Stimulated activated naive CD8-positive, alpha-beta T cell treated with anti-CD3 and anti-CD28 coated beads, Interleukin-15, Interleukin-2, amounts not matched to agents 100 ng/mL and 50 ng/mL, for 24 hours (primary cell): ENCODE data around the gene APPBP2.

Source experiments
- H3K27ac Mint-ChIP-seq: one replicate; pipeline ENCODE4 v1.8.0; 2021; ENCODE audit warnings: mild to moderate bottlenecking, mixed read lengths
- H3K27me3 Mint-ChIP-seq: one replicate; pipeline ENCODE4 v1.8.0; 2021; ENCODE audit warnings: mixed read lengths
- H3K36me3 Mint-ChIP-seq: one replicate; pipeline ENCODE4 v1.8.0; 2021; ENCODE audit warnings: low read depth, mixed read lengths
- H3K4me1 Mint-ChIP-seq: one replicate; pipeline ENCODE4 v1.8.0; 2021; ENCODE audit warnings: low read depth, mixed read lengths
- H3K4me3 Mint-ChIP-seq: one replicate; pipeline ENCODE4 v1.8.0; 2021; ENCODE audit warnings: mild to moderate bottlenecking, mixed read lengths
- H3K9me3 Mint-ChIP-seq: one replicate; pipeline ENCODE4 v1.8.0; 2021; ENCODE audit warnings: mixed read lengths

Gene APPBP2

DNA sequence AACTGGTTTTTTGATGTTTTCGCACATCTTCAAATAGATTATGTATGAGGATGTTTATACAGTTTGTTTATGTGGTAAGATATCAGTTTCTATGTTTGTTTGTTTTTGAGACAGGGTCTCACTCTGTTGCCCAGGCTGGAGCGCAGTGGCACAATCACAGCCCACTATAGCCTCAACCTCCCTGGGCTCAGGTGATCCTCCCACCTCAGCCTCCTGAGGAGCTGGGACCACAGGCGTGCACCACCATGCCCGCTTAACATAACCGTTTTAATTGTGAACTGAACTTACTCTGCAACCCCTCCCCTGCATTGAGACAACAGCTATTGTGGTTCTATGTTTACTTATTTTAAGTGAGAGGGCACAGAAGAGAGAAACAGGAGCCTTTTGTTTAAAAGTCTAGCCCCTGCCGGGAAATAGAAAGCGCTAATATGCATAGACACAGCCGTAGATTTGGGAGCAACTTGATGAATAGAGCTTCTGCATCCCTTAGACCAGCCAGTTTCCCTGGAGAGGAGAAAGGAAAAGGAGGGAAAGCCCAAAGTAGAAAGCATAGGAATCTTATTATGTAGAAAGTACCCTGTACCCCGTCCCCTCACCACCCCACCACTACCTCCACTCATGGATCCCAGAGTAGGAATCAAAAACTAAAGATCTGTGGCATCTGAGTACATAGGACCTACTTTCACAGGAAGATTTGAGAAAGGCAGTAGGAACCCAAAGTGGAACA is 19.6 kb upstream of the APPBP2 start:
- no peaks in the 10 kb centered on the region for H3K27me3 Mint-ChIP-seq
- H3K36me3 Mint-ChIP-seq, result no peaks in the 10 kb centered on the region
- no peak overlapping the region for H3K27ac Mint-ChIP-seq
- no peak overlapping the region for H3K4me3 Mint-ChIP-seq
- H3K4me1 Mint-ChIP-seq, result no peaks in the 10 kb centered on the region
- H3K9me3 Mint-ChIP-seq, result no peaks in the 10 kb centered on the region

DNA sequence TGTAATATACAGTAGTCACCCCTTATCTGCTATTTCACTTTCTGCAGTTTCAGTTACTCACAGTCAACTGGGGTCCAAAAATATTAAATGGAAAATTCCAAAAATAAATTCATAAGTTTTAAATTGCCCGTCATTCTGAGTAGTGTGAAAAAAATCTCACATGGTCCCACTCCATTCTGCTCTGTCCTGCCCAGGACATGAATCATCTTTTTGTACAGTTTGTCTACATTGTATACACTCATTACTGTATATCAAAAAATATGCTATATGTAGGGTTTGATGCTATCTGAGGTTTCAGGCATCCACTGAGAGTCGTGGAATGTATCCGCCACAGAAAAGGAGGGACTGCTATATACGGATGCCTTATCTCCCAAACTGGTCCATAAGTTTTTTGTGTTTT is 16.0 kb upstream of the APPBP2 start:
- H3K9me3 Mint-ChIP-seq, result no peaks in the 10 kb centered on the region
- H3K36me3 Mint-ChIP-seq, result no peaks in the 10 kb centered on the region
- no peak overlapping the region for H3K4me3 Mint-ChIP-seq
- no peaks in the 10 kb centered on the region for H3K4me1 Mint-ChIP-seq
- H3K27ac Mint-ChIP-seq, result no peak overlapping the region
- no peaks in the 10 kb centered on the region for H3K27me3 Mint-ChIP-seq

DNA sequence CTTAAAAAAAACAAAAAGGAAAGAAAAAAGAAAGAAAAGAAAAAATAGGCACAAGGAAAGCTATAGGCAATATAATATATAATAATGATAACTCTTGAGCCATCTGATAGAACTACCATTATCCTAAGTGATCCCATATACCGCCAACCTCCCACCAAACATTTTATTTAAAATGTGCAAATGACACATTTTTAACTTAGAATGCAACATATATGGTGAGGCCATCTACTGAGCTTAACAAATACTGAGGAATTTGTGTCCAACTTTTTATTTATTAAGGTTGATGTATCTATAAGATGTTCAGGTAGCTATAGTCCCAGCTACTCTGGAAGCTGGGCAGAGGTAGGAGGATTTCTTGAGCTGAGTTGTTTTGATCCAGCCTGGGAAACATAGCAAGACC is 14.4 kb upstream of the APPBP2 start:
- Mint-ChIP-seq H3K4me3 (no peak overlapping the region), H3K4me1 (no peaks in the 10 kb centered on the region), H3K9me3 (no peaks in the 10 kb centered on the region), H3K36me3 (no peaks in the 10 kb centered on the region), H3K27ac (no peak overlapping the region), H3K27me3 (no peaks in the 10 kb centered on the region)

- Mint-ChIP-seq H3K27me3 (no peaks in the 10 kb centered on the region), H3K4me1 (no peaks in the 10 kb centered on the region), H3K36me3 (no peaks in the 10 kb centered on the region), H3K9me3 (no peaks in the 10 kb centered on the region), H3K27ac (no peak overlapping the region), H3K4me3 (no peak overlapping the region)
Observed at GRCh38 chr17:60539807-60540206, 13.8 kb upstream of the APPBP2 start.

DNA sequence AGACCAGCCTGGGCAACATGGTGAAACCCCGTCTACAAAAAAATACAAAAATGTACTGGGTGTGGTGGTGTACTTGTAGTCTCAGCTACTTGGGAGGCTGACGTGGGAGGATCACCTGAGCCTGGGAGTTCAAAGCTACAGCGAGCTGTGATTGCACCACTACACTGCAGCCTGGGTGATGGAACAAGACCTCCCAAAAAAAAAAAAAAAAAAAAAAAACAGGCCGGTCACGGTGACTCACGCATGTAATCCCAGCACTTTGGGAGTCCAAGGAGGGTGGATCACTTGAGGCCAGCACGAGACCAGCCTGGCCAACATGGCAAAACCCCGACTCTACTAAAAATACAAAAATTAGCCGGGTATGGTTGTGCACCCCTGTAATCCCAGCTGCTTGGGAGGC is 12.7 kb upstream of the APPBP2 start:
- Mint-ChIP-seq H3K27ac (no peak overlapping the region), H3K9me3 (no peaks in the 10 kb centered on the region), H3K4me3 (no peak overlapping the region), H3K4me1 (no peaks in the 10 kb centered on the region), H3K36me3 (no peaks in the 10 kb centered on the region), H3K27me3 (no peaks in the 10 kb centered on the region)

- no peak overlapping the region for H3K27ac Mint-ChIP-seq
- H3K36me3 Mint-ChIP-seq, result no peaks in the 10 kb centered on the region
- no peaks in the 10 kb centered on the region for H3K4me1 Mint-ChIP-seq
- no peak overlapping the region for H3K4me3 Mint-ChIP-seq
- no peaks in the 10 kb centered on the region for H3K9me3 Mint-ChIP-seq
- no peaks in the 10 kb centered on the region for H3K27me3 Mint-ChIP-seq
Observed at GRCh38 chr17:60535382-60536279, 9.6 kb upstream of the APPBP2 start.

DNA sequence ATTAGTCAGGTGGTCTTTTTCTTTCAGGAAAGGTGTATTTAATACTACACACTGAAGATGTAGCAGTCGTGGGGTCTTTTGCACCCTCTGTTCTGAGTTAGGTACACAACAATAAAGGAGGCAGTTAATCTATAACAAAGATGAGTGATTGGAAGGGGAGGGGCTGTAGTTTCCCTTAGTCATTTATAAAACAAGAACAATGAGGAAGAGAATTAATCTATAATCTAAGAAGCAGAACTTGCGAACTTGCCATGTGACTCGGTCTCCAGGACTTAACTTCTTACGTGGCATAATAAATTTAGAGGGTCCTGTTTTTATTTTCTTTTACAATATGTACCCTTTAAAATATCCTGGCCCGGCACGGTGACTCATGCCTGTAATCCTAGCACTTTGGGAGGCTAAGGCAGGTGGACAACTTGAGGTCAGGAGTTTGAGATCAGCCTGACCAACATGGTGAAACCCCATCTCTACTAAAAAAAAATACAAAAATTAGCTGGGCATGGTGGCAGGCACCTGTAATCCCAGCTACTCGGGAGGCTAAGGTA is 8.6 kb upstream of the APPBP2 start:
- Mint-ChIP-seq H3K27me3 (no peaks in the 10 kb centered on the region), H3K4me1 (no peaks in the 10 kb centered on the region), H3K9me3 (no peaks in the 10 kb centered on the region), H3K36me3 (no peaks in the 10 kb centered on the region), H3K4me3 (no peak overlapping the region), H3K27ac (no peak overlapping the region)

DNA sequence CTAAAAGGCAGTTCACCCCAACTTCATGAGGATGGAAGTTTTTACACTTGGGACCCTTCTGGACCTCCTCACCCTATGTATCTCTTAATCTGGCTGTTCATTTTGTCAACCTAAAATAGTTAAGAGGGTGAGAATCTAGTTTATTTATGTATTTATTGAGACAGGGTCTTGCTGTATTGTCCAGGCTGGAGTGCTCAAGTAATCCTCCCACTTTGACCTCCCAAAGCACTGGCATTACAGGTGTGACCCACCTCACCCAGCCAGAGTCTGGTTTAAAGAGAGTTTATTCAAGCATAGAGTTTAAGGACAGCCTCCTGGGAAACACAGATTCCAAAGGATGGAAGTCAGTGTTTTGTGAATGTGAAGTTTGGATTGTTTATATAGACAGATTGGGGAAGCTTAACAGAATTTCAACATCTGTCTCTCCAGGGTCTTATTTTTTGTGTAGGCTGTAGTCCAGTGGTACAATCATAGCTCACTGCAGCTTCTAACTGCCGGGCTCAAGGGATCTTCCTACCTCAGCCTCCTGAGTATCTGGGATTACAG is 8.0 kb upstream of the APPBP2 start:
- Mint-ChIP-seq H3K9me3 (no peaks in the 10 kb centered on the region), H3K36me3 (no peaks in the 10 kb centered on the region), H3K4me3 (no peak overlapping the region), H3K27ac (no peak overlapping the region), H3K4me1 (no peaks in the 10 kb centered on the region), H3K27me3 (no peaks in the 10 kb centered on the region)

GRCh38 chr17:60529806-60530205 is 3.8 kb upstream of the APPBP2 start:
- no peaks in the 10 kb centered on the region for H3K9me3 Mint-ChIP-seq
- H3K27me3 Mint-ChIP-seq, result no peaks in the 10 kb centered on the region
- no peak overlapping the region for H3K4me3 Mint-ChIP-seq
- H3K36me3 Mint-ChIP-seq, result no peaks in the 10 kb centered on the region
- peaks cover 15% of the 10 kb centered on the region for H3K4me1 Mint-ChIP-seq
- H3K27ac Mint-ChIP-seq, result no peak overlapping the region

DNA sequence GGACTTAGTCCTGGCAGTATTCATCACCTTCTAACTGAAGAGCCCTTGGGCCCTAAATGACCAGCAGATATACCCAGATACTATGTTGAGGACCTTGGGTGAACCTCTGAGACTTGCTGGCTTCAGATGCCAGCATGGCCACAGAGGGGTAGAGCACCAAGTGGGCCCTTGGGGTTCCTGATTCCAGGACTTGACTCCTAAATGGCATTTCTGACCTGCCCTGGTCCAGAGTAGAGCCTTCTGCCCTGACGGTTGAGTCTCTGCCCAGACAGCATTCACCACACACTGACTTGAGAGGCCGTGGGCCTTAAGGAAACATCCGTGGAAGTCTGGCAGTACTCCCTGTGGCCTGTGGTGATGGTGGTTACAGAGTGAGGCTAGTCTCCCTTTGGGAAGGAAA is 2.8 kb upstream of the APPBP2 start:
- H3K36me3 Mint-ChIP-seq, result no peaks in the 10 kb centered on the region
- H3K27me3 Mint-ChIP-seq, result no peaks in the 10 kb centered on the region
- H3K9me3 Mint-ChIP-seq, result no peaks in the 10 kb centered on the region
- no peak overlapping the region for H3K4me3 Mint-ChIP-seq
- peaks cover 25% of the 10 kb centered on the region for H3K4me1 Mint-ChIP-seq
- H3K27ac Mint-ChIP-seq, result no peak overlapping the region

DNA sequence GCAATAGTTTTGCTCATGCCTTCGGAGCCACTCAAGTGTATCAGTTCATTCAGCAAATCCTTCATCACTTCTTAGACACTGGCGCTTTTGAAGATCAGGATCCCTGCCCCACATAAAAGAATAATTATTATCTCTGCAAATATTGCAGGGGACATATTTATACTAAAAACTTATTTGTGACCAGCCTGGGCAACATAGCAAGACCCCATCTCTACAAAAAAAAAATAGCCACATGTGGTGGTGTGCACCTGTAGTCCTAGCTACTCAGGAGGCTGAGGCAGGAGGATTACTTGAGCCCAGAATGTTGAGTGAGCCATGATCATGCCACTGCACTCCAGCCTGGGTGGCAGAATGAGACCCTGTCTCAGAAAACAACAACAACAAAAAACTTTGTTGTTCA is 1.7 kb upstream of the APPBP2 start:
- Mint-ChIP-seq H3K27me3 (no peaks in the 10 kb centered on the region), H3K36me3 (no peaks in the 10 kb centered on the region), H3K4me3 (no peak overlapping the region), H3K27ac (no peak overlapping the region), H3K9me3 (no peaks in the 10 kb centered on the region), H3K4me1 (peaks cover 31% of the 10 kb centered on the region)

- no peaks in the 10 kb centered on the region for H3K9me3 Mint-ChIP-seq
Observed at GRCh38 chr17:60526726-60527125, 684 bp upstream of the APPBP2 start.

DNA sequence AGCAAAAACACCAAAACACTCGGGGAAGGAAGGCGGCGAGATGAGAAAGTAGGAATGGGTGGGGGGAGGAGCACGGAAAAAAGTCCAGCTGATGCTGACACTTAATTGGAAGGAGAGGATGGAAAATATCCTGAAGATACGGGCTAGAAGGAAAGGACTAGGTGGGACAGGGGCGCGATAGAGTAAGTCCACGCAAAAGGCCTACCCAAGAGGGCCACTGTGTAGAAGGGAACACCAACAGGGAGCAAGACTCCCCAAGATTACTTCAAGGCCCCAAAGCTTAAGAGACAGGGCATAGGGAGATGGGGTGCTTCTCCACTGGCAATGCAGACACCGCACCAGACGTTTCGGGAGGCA is 736 bp downstream of the APPBP2 start:
- H3K27ac Mint-ChIP-seq, result peak overlapping the region; percentile 98
- peak overlapping the region; percentile 99 for H3K4me3 Mint-ChIP-seq
- no peaks in the 10 kb centered on the region for H3K9me3 Mint-ChIP-seq
- H3K4me1 Mint-ChIP-seq, result peaks cover 41% of the 10 kb centered on the region
- H3K27me3 Mint-ChIP-seq, result no peaks in the 10 kb centered on the region
- H3K36me3 Mint-ChIP-seq, result peaks cover 7% of the 10 kb centered on the region

More at GRCh38 chr17:60526726-60527125, 684 bp upstream of the APPBP2 start:
- Mint-ChIP-seq H3K27me3 (no peaks in the 10 kb centered on the region), H3K27ac (peak overlapping the region; percentile 98), H3K4me1 (peaks cover 40% of the 10 kb centered on the region), H3K36me3 (no peaks in the 10 kb centered on the region), H3K4me3 (peak overlapping the region; percentile 99)

DNA sequence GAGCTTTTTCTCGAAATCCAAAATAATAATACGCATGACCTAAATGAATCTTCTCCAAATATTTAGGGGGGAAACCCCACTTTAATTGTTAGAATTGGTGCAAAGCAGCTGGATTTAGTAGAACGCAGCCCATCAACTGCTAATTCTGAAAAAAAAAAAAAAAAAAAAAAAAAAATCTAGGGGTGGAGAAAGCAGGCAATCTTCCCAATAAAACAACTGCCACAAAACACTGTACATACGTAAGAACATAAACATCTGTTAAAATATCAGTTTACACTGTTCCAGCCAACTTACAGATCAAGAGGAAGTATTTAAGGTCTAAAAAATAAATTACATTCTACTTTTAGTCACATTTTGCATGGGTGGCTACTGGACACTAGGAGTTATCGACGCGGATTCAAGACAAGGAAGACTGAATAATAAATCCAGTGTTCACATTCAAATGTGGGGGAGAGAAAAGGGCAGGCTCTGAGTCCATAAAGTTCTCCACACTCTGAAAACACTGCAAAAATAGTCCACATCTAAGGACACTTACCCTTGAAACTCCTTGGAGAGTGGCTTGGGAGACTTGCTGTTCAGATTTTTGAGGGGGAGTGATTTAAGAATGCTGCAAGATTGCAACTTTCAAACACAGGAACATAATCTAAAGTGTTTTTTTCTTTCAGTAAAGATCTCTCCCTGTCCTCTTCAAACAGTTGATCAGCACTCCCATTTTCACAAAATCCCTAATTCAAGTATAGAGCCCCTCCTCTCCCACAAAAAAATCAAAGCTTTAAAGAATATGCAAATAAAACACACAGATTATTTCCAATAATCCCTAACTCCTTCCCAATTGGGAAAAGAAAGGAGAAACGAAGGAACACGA is 1.3 kb downstream of the APPBP2 start:
- Mint-ChIP-seq H3K27ac (peak overlapping the region; percentile 98), H3K4me3 (peak overlapping the region; percentile 99), H3K27me3 (no peaks in the 10 kb centered on the region), H3K4me1 (peaks cover 41% of the 10 kb centered on the region), H3K9me3 (no peaks in the 10 kb centered on the region), H3K36me3 (peaks cover 7% of the 10 kb centered on the region)
